Activated CD8-positive, alpha-beta memory T cell treated with anti-CD3 and anti-CD28 coated beads for 1 hour (primary cell): ENCODE data around the gene CHTF18.
"Not testable (repeated sequence)": the region's sequence is repeated elsewhere in the genome, so short reads cannot be mapped to it uniquely, and the experiment has no call there.

Experiments
- DNase-seq, 2 donors: peaks; one replicate each; pipeline ENCODE4 v3.0.0-alpha.2; 2020; ENCODE audit warnings: low read depth in 1 of 2; ENCODE audit errors: extremely low read depth in 1 of 2

The CHTF18 gene

DNA sequence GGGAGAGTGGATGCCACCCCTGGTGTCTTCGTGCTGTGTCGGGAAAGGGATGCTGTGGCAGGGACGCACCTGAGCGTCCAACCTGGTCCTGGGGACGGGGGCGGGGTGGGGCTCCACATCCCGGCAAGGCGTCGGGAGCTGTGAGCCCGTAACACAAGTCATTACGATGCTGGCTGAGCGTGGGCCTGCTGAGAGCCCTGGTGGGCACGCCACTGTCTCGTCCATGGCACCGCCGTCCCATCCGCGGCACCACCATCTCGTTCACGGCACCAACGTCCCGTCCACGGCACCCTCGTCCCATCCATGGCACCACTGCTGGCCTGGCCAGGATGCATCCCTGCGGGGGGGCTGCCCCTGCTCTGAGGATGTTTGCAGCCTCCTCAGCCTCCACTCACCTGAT lies 36.2 kb downstream of the CHTF18 start:
- DNase-seq, result no peak

DNA sequence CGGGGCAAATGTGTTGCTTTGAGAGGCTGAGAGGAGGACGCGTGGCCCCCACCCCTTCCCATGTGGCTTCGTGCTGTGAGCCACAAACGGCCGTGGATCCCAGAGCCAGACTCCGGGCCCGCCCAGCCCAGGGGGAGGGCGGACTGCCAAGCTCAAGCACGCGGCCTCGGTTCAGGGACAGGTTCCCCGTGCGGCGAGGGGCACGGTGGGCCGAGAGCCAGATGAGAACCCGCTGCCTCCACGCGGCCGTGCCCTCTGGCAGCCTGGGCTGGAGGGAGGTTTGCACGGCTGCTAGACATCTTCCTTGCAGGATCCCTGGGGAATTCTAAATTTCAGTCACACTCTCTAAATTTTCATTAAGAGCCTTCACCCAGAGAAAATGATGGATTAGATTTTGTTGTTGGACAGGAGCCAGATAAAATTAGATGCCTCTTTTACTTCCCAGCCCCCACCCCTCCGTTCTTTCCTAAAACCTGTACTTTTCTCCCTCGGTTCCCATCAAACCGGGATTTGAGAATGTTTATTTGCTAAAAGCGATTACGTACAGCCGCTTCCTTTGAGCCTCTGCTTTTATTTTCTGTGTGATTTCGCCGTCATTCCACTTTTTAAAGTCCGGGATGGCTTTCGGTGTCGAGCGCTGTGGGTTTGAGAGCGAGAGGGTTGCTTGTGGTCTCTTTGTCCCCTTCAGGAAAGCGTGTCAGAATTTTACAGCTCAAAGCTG lies 37.1 kb downstream of the CHTF18 start:
- DNase-seq, result no peak

DNA sequence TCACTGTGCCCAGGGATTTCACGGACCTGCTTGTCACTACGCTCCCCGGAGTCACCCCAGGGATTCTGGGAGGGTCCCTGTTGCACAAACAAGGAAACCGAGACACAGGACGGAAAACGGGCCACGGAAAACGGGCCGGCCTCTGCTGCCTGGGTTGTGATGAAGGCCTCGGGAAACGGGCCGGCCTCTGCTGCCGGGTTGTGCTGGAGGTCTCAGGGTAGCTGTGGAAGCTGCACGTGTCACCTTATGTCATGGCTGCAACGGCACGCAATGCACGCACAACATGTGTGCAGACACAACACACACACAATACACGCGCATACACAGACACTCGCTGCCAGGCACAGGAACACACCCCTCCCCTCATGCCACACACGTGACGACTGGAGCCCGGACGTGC lies 39.1 kb downstream of the CHTF18 start:
- no peak for DNase-seq

DNA sequence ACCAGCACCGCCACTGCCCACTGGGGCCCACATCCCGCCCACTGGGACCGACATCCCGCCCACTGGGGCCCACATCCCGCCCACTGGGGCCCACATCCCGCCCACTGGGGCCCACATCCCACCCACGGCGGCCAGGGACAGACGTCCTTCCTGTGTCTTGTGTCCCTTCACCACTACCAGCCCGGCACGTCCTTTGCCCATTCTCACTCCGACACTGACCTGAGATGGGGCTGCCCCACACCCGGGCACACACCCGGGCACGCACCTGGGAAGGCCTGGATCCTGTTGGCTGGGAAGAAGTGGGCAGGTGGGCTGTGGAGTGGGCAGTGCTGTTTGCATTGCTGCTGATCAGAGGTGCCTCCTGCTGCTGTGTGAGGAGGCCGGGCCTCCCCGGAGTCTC lies 40.5 kb downstream of the CHTF18 start:
- DNase-seq, result no peak

DNA sequence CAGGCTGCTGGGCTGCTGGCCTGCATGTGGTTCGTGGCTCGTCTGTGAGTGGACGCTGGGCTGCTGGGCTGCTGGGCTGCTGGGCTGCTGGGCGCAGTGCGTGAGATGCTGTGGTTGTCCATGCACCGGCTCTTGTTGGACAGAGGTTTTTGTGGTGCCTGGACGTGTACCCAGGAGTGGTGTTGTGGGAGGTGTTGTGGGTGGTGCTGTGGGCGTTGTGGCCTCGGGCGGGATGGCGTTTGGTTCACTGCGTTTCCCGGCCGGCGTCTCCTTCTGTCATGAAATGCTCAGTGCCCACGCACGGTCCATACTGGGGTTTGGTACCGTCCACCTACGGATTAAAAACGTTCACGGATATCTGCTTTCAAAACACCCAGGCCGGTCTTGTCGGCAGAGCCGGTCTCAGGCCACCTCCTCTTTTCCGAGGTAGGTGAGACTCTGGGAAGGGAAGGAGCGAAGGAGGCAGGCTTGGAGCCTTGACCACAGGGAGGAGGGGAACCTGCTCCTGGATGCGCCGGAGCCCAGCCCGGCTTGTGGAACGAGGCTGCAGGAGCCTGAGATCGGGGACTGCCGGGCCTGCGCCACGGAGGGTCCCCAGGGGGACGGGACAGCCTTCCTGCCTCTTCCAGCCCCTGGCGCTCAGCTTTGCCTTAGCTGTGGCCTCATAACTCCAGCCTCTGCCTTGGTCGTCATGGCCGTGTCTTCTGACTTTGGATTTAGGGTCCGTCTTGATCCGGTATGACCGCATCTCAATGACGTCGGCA lies 41.9 kb downstream of the CHTF18 start:
- DNase-seq, result no peak

DNA sequence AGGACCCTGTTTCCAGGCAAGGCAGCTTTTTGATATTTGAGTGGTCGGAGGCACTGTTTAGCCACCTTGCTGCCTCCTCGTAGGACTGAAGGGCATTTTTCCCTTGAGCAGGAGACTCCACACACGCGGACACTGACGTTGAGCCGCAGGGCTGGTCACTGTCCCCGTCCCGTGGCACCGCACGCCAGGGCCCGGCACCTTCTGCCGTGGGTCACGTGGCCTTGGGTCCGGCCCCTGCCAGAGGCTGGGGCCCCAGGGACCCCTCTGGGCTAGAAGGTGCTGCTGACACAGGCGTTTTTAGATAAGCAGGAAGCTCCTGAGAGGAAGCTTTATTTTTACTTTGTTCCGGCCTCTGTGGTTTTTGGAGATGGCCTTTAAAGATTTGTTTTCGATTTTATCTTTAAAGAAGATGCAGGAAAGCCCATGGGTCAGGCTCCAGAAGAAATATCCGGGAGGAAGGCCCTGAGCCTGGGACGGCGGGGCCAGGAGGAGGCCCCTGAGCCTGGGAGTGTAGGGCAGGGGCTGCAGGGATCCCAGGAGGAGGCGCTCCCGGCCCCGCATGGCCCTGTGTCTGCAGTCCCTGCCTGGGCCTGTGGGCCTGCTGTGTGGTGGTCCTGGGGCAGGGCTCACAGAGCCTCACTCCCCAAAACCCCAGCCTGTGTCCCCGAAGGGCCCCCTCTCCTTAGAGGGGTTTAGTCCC lies 42.6 kb downstream of the CHTF18 start:
- DNase-seq, result no peak

DNA sequence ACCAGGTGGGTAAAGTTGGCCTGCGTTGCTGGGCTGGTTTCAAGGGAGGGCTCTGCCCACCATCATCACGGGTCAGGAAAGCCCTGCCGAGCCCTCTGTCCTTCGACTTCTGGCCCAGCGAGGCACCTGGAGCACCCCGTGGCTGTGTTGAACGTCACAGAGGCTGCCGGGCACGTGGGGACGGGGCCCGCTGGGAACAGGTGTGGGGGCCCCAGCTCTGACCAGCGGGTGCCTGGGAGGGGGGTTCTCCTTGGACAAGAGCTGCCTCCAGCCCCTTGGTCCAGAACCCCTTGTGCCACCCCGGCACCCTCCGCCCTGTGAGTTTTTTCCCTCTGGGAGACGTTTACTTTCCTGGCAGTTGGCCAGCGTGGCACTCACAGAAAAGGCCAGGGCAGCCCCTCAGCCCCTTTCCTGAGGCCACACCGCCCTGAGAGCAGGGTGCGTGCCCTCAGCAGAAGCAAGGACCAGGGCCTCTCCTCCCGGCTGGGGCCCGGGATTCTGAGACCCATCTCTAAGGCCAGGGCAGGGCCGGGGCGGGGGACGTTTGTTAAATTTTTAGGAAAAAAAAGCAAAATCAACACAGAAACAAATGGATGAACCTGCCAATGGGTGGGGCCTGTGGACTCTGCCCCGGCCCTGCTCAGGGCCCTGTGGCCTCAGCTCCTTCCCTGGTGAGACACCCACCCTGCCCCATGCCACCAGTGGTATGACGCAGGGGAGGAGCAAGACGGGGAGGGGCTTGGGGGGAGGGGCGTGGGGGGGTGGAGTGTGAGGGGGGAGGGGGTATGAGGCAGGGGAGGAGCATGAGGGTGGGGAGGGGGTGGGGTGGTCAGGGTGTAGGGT lies 43.4 kb downstream of the CHTF18 start:
- DNase-seq, result no peak

DNA sequence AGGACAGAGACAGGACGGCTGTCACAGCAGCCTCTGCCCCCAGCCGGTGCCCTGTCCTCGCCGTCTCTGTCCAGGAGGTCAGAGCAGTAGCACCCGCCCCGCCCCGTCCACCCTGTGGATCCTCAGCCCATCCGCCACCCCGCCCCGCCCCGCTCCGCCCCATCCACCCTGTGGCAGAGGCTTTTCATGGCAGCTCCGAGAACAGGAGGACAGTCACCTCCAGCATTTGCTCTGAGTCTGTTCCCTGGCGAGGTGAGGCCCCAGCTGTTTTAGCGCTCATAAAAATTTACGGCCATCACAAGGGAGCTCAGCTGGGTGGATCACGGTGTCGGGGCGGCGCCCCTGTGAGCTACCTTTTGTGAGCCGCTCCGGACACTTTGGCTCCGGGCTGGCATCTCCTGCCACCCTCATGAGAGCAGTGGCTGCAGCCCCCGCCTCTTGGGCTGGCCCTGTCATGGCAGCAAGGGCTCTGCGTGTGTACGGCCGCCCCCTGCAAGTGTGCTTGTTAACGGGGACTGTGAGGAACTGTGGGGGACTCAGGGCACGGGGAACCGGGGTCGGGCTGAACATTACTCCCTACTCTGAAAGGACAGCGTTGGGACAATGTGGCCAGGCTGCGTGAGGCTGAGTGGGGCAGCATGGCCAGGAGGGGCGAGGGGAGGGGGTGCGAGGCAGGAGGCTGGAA lies 44.4 kb downstream of the CHTF18 start:
- no peak for DNase-seq

DNA sequence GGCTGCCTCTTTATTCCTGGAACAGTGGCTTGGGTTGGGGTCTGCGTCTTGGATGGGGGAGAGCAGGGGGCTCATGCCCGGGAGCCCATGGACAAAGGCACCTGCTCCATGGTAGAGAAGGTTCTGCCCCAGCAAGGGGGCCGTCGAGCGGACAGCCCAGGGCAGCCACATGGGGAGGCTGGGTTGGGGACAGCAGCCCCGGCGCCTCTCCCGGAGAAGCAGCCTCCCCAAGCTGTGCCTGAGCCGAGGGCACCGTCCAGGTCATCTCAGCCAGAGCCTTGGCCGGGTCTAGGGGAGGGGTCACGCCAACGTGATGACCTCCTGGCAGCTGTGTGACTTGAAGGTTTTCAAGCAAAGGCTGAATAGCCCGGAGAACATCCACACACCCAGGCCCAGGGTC lies 45.0 kb downstream of the CHTF18 start:
- DNase-seq, result no peak

DNA sequence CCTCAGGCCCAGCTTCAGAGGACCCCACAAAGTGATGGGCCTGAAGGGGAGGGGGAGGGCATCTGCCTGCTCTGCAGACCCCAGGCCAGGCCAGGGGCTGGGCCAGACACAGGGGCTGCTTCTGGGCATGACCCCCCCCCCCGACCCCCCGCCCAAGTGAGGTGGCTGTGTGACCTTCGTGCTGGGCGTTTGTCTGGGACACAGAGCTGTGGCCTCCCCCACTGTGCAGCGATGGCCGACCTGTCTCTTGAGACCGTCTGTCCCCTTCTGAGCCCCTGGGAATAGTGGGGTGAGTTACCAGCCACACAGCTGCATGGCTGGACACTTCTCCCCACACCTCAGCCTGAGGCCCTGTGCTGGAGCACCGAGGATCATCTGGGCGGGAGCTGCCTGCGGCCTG lies 47.0 kb downstream of the CHTF18 start:
- DNase-seq, result no peak

DNA sequence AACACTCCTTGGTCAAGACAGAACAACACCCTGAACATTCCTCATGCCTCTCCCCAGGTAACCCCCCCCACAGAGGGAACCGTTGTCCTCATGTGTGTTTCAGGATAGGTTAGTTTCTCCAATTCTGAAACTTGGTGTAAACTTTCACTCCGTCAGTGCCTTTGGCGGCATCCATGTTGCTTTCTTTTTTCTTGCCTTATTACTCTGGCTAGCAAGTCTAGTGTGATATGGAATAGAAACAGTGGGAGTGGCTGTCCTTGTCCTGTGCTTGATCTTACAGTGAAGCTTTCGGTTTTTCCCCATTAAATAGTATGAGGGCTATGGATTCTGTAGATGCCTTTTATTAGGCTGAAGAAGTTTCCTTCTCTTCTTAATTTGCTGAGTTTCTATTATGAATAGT lies 47.8 kb downstream of the CHTF18 start:
- DNase-seq, result no peak

DNA sequence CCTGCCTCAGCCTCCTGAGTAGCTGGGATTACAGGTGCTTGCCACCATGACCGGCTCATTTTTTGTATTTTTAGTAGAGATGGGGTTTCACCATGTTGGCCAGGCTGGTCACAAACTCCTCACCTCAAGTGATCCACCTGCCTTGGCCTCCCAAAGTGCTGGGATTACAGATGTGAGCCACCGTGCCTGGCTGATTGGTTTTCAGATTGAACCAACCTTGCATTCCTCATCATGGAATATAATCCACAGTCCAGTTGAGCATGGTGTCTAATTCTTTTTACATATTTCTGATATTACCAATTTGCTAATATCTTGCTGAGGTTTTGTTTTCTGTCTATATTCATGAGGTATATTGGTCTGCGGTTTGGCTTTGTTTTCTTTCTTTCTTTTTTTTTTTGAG lies 48.4 kb downstream of the CHTF18 start:
- DNase-seq, result not testable (repeated sequence)

DNA sequence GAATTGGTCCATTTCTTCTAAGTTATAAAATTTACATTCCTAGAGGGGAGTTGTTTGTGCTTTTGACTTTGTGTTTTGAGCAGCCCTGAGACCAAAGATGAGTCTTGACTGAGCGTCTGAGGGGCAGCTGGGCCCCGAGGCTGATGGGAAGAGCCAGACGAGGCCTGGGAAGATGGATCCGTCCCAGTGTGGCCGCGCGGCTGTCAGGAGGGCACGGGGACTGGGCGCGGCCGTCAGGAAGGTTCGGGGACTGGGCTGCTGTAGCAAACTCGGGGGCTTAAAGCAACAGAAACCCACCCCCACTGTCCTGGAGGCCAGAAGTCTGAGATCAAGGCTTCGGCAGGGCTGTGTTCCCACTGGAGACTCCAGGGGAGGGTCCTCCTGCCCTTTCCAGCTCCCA lies 50.3 kb downstream of the CHTF18 start:
- DNase-seq, result no peak

DNA sequence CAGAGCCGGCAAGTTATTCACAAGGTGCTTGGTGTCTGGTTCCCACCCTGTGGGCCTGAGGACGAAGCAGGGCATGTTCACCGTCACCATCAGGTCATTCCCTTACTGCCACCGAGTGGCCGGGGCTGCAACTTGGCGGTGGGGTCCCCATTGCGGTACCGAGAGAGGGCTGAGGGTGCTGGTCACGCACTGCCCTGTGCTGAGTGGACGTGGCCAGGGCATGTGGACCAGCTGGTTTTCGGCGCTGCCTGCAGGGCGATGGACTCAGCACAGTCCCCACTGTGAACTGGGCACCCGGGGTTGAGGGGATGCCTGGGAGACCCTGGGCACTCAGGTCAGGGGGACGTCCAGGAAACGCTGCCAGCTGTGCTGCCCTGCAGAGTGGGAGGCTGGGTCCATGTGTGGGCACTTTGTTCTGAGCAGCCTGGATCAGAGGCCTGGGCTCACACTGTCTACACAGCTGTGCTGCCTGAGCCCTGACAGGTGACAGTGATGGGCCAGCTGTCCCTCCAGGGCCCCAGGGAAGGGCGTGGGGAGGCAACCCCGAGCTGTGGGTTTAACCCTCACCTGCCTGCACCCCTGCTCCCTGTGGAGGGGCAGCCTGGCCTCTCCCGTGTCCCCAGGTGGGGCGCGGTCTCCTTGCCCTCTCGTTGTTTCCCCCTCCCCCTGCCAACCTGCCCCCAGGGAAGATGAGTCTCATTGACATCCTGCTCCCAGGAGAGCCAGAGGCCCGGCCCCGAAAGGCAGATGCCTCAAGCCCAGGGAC lies 51.4 kb downstream of the CHTF18 start:
- no peak for DNase-seq

DNA sequence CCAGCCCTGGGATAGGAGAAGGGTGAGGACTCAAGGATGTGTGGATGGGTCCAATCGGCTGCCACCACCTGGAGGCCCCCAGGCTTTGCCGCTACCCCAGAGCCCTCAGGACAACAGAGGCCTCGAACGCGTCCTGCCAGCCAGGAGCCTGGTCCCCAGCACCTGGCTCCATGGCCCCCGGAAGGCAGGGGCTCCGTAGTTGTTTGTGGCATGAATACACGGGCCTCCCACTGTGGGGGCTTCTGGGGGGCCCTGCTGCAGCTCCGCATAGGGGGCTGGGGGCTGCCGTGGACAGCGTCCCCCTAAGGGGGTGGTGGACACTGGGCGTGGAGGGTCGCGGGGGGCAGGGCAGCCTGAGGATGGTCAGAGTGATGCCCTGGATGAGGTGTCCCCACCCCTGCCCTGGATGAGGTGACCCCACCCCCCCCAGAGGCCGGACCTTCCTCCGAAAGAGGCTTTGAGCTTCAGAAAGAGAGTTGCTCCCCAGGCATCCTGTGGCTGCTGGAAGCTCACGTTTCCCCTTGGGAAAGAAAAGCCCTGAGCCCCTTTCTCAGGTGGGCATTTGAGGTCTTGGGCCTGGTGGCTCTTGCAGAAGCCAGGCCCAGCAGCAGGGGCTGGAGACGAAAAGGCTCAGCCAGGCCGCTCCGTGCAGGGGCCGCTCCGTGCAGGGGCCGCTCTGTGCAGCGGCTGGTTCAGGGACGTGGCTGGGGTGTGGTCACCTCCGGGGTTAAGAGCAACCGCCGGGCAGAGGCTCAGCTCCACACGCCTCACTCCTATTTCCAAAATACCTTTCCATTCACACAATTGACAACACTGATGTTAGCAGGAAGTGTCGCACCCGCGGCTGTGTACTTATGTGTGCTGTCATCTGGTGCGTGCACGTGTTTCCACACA lies 52.4 kb downstream of the CHTF18 start:
- DNase-seq, result no peak

DNA sequence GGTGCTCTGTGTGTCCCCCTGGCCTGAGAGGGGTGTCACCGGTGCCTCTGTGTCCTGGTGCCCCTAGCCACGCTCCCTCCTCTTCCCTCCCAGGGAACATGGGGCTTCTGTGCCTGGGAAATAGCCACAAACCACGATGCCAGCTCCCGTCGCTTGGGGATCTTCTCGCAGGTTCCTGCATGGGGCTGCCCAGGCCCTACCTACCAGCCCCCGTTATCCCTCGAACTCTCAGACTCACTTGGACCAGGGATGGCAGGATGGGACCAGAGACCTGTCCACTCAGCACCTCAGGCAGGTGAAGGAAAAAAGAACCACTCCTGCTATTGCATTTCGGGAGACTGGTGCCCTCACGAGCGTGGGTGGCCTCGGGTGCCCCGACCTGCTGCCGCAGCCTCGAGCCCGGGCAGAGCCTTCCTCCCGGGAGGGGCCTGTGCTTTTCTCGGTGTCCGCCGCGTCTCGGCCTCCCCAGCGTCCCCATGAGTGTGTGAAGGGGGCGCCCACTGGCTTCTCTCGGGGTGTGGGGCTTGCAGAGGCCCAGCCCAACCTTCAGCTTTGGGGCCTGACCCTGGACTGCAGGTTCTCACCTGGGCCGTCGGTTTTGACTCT lies 53.1 kb downstream of the CHTF18 start:
- no peak for DNase-seq

DNA sequence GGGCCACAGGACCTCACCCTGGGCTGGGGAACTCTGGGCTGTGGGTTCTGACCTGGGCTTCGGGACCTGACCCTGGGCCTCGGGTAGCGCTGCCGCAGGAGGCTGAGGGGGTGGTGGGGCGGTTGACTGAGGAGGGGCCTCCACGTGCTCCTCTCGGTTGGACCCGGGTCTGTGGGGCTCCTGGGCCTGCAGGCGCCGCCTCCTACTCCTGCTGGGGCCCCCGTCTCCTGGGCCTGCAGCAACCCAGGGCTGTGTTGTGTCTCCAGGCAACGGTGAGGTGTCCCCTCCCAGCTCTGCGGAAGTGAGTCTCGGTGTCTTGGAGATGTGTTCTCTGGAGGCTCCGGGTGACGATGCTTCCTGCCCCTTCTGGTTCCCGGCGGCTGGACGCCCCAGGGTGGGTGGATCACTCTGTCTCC lies 53.6 kb downstream of the CHTF18 start:
- no peak for DNase-seq
